HTR-8/SVneo (cell line): ENCODE measurements around the gene PERCC1.
"Not testable (repeated sequence)": the region's sequence is repeated elsewhere in the genome, so short reads cannot be mapped to it uniquely, and the experiment has no call there.

Experiments used
- DNase-seq: peaks from one replicate; pipeline ENCODE4 v3.0.0; 2011; ENCODE audit warnings: low spot score, mixed read lengths; ENCODE audit not compliant: insufficient read length
- FAIRE-seq: peaks from 2 replicates; lab custom pipeline; 2011; peaks lifted over from hg19 to GRCh38; lab: Jason Lieb, UNC

PERCC1 gene

DNA sequence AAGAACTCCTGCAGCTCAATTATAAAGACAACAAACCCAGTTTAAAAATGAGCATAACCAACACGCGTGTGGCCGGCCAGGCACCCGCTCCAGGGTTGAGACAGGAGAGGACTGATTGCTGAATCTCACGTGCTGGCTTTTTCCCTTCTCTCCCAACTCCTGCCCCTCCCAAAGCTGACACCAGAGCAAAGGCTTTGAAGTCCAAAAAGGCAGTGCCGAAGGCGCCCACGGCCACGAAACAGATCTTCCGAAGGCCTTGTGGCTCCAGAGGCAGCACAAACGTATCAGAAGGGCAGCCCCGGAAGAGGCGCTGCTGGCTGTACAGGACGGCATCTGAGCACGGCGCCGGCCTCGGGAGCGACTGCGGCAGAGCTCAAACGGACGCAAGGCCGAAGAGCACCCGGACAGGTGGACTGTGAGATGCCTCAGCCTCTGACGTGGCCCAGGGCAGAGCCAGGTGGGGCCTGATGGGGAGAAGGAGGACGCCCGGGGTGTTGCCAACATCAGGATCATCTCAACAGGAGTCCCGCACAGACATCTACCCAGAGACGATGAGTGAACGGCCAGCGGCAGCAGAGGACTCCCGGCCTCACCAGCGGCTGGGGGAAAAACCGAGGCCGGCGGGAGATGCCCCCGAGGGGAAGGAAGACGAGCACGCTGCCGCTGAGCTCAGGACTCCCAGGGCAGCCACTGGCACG, 33.5 kb downstream of the PERCC1 start:
- FAIRE-seq (no peak), DNase-seq (no peak)

DNA sequence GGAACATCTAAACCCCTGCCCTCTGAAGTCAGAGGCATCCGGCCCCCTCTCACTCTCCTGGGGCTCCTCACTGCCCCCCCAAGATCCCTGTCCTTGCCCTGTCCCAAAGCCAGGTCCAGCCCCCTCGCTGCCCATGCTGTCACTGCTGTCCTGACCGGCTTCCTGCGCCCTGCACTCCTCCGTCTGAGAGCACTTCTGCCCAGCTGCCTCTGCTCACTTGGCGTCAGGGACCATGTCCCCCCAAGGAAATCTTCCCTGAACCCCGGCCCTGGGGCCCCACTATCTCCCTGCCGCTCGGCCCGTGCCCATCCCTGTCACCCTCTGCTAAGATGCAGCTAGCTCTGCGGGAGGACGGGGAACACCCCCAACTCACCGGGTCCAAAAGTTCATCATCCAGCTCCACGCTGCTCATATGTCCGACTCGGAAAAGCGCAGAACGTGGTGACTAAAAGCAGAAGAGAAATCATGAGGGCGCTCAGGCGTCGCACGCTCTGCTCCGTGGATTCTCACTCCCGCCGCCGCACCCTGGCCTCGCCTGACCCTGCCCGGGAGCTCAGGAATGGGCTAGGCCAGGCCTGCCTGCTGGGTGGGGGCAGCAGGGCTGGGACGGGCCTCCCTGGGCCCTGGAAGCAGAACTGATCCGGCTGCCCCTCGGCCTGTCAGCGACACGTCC, 34.2 kb downstream of the PERCC1 start:
- FAIRE-seq, result no peak

DNA sequence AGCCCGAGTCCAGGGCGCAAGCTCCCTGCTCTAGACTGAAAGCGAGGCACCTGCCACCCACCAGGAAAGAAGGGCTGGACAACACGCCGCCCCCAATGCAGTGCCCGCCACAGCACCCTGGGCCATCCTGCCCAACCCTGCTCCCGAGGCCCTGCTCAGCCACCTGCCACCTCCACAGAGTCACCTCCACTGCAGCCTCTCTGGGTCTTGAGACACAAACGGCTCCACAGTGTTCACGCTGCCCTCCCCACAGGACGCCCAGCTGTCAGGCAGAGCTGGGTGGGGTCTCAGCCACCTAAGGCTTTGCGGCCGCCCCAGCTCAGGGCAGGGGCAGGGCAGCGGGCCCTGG, 34.7 kb downstream of the PERCC1 start:
- FAIRE-seq (no peak), DNase-seq (no peak)

More for the DNA sequence above, 34.2 kb downstream of the PERCC1 start:
- DNase-seq, result no peak

DNA sequence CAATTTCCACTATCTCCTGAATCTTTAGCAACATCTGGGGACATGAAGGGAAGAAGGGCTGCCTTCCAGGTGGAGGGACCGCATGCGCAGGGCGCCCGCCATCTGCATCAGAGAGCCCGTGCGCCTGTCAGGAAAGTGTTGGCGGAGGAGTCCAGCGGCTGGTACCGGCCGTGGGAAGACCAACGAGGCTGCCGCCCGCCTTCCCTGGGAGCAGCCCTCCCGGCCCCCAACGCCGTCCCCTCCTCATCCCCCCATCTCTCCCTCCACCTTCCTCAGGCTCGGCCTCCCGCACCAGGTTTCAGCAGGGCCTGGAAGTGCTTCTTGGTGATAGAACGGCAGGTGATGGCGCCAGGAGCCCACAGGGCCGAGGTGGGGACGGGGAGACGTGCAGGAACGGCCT, 35.2 kb downstream of the PERCC1 start:
- FAIRE-seq (no peak), DNase-seq (no peak)

DNA sequence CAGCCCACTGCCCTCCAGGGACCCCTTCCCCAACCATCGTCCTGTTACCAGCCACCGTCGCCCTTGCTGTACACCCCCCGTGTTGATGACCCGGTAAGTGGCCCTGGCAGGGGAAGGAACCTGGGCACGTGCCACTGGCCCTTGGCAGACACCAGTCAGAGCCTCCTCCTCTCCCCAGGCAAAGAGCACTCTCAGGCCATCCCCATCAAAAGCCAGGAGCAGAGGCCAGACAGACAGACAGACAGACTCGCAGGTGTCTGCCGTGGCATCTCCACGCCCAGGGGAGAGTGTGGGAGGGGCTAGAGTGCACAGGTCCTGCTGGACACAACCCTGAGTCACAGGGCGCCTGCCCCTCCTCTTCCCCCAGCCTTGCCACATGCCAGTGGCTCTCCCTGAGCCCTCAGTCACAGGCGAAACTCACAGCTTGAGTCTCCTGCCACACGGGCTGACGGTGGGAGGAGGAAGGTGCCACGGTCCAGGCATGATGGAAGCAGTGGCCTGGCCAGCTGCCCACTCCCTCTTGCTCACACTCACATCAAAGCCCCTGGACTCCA, 36.2 kb downstream of the PERCC1 start:
- no peak for DNase-seq
- FAIRE-seq, result no peak

DNA sequence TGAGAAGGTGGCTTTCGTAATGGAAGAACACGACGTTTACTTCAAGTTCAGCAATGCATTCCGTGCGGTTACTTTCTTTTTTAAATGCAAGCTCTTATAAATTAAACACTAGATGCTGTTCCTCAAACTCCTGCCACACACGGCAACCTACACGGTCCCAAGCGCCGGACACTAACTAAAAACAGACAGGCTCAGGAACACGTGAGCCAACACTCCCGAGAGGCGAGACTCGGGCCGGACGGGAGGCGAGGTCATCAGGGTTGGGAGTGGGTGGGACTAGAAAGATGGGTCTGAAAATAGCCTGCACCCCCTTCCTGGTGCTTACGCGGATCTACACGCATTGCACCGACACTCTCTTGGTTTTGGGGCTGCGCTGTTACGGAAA, 37.5 kb downstream of the PERCC1 start:
- no peak for DNase-seq
- FAIRE-seq, result no peak

DNA sequence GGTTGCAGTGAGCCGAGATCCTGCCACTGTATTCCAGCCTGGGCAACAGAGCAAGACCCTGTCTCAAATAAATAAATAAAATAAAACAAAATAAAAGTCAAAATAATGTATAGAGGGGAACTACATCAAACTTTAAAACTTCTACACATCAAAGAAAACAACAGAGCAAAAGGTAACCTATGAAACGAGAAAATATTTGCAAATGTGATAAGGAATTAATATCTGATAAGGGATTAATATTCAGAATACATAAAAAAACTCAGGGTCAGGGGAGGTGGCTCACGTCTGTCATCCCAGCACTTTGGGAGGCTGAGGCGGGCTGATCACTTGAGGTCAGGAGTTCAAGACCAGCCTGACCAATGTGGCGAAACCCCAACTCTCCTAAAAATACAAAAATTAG, 38.3 kb downstream of the PERCC1 start:
- not testable (repeated sequence) for FAIRE-seq, DNase-seq

DNA sequence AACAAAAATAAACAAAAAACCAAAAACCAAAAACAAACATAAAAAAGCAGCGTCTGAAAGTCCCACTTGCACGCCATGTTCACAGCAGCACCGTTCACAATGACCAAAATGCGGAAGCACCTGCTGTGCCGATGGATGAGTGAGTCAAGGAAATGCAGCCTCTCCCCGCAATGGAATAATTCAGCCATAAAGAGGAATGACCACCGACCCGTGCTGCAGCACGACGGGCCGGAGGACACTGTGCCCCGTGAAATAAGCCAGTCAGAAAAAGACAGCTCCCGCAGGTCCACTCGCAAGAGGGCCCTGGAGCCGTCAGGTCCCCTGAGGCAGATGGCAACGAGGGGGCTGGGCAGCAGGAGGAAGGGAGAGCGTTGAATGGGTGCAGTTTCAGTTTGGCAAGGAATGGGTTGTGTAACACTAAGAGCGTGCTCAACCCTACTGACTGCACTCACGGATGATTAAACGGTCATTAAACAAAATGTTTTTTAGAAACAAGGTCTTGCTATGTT, 38.9 kb downstream of the PERCC1 start:
- no peak for FAIRE-seq
- no peak for DNase-seq

DNA sequence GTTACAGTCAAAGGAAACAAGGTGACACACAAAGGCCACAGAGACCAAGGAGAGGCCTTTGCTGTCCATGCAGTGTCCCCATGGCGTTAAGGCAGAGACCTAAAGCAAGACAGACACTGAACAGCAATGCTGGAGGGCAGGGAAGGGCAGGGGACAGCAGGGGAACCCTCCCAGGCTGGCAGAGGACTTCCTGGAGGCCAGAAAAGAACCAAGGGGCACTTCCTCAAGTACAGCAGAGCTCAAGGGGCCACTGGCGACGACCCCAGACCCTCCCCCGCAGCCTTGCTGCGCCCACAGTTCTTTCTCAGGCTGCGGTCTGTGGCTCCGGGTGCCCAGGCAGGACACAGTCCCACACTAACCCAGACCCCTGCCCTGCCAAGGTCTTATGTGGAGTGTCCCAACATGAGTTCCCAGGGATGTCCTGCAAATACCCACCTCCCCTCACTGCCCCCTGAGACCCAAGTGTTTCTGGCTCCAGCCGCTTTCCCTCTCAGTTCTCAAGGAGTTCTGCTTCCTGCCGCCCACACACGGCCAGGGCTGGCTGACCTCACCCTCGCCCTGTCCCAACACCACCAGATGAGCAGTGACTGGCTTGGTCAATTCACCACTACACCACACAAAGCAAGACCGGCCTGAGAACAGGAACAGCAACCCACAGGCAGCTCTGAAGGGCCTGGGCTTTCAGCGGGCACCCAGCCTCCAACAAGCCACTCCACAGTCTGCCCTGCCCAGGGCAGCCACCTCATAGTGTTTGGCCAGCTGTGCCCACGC, 39.8 kb downstream of the PERCC1 start:
- peak; percentile 69 for FAIRE-seq

DNA sequence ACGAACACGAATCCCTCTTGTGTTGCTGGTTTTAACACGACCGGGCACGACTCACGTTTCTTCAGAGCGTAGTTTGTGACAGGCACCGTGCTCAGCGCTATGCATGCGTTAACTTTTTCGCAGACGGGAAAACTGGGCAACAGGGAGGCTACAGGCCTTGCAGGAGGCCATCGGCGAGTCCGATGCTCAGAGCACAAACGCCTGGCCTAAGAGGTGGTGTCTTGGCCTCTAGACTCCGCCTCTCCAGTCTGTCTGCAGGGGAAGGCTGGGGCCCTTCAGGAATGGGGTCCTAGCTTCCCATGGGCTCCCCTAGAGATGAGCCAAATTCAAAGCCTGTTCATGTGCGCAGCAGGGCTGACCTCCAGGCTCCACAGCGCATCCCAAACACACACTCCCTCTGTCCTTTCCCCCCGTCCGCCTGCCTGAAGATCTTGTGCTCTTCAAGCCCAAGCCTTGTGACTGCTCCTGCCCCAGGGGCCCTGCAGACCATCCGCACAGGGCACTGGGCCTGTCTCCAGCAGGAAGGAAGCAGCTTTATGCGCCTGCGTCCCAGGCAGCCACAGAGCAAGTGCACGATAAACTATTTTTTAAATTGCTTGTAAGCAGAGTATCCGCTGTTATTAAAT, 40.8 kb downstream of the PERCC1 start:
- DNase-seq, result no peak

More for the DNA sequence above, 39.8 kb downstream of the PERCC1 start:
- DNase-seq, result no peak

DNA sequence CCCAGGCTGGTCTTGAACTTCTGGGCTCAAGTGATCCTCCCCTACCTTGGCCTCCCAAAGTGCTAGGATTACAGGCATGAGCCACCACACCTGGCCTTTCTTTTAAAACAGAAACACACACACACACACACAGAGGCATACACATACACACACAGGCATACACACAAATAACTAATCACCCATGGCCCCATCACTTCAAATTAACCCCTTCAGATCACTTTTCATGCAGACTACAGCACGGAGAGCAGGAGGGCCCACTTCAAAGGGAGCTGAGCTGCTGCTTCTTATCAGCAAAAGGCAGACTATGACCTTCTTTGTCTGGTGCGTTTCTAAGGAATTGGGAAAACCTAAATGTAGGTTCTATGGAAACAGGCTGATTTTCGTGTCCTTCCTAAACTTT, 42.1 kb downstream of the PERCC1 start:
- DNase-seq, result no peak
- no peak for FAIRE-seq

More for the DNA sequence above, 40.8 kb downstream of the PERCC1 start:
- FAIRE-seq, result no peak

DNA sequence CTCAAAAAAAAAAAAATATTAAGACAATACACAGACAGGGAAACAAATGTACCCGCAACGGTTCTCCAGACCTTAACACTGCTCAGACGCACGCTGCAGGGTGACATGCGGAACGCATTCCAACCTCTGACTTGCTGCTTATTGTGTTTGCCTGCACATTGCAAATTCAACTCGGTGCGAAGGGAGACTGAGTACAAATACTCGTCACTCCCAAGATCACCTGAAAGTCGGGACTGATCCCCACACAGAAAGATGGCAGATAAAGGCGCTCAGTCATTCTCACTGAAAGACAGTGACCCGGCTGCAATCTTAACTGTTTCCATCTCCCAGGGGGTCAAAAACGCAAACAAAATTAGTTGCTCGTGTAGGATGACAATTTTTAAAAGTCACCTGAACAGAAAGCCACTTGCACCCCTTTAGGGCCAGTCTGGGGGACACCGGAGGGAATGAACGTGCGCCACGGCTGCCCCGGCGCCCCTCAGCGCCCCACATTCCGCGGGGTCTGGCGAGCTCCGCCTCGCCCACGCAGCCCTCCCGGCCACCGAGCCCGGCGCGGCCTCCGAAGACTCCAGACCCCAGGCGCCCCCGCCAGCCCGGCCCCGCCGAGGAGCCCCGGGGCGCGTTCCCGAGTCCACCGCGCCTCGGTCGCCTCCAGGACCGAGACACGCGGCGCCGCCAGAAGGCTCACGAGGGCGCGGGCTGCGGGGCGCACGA, 43.4 kb downstream of the PERCC1 start:
- DNase-seq (no peak), FAIRE-seq (no peak)

DNA sequence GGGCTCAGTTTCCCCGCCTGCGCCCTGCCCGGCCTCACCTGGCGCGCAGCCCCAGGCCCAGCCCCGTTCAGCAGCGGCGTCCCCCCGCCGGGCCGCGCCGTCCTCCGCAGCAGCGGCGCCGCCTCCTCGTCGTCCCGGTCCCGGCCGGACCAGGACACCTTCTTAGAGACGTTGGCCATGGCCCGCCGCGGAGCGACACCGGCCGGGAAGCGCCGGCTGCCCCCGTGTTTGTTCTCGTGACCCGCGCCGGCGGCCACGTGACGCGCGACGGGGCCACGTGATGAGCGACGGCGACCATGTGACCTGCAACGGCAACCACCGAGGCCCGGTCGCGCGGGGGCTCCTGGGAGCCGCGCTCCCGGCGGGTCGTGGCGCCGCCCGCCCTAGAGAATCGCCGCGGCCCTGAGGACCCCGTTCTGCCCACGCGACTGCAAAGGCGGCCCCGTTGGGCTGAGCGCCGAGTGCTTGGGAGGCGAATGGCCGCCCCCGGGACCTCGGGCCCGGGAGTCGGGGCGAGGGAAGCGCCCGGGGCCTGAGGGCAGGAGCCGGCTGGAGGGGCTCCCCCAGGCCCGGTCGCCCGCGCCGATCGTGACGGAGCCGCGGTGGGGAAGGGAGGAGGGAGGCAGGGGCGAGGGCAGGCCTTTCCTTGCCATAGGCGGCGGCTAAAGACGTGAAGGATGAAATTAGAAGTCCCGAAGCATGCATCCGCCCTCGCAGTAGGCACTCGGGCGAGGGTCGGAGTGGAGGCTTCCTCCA, 44.1 kb downstream of the PERCC1 start, which contains the start of gene CLCN7:
CLCN7 (minus strand) TSS at position 233 of the 756 bp plus-strand sequence; CDS start at position 179, 54 bp downstream.
- DNase-seq (peak; percentile 94), FAIRE-seq (peak; percentile 99)

DNA sequence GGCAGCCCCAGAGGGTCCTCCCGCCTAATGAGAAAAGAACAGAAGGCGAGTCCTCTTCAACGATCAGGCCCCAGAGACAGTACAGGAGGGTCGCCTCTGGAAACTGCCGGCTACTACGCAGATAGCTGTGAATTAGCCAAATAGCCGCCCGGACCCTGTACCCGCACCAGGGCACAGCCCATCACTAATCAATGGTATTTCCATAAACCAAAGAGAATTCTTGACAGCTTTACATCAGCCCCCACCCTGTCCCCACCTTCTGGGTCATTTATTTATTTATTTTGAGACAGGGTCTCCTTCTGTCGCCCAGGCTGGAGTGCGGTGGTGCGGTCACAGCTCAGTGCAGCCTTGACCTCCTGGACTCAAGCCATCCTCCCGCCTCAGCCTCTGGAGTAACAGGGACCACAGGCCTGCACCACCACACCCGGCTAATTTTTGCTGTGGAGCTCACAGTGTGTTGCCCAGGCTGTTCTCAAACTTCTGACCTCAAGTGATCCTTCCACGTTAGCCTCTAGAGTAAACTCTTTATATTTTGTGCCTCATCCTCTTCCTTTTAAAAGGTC, 44.8 kb downstream of the PERCC1 start:
- FAIRE-seq, result no peak
- no peak for DNase-seq

DNA sequence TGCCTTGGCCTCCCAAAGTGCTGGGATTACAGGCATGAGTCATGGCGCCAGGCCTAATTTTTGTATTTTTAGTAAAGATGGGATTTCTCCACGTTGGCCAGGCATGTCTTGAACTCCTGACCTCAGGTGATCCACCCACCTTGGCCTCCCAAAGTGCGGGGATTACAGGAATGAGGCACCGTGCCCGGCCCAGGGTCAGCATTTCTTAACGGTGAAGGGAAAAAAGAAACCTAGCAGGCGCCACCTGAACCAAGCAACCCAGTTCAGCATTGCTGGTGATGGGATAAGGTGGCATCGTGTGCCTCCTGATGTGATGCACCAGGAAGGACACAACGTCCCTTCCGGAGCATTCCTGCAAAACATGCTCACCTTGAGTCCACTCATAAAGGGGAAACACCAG, 46.2 kb downstream of the PERCC1 start:
- no peak for FAIRE-seq
- no peak for DNase-seq

DNA sequence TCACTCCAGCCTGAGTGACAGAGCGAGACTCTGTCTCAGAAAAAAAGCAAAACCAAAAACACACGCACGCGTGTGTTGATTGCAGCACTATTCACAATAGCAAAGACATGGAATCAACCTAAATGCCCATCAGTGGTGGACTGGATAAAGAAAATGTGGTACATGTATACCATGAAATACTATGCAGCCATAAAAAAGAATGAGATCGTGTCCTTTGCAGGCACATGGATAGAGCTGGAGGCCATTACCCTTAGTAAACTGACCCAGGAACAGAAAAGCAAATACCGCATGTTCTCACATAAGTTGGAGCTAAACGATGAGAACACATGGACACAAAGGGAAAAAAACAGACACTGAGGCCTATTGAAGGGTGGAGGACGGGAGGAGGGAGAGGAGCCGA, 48.1 kb downstream of the PERCC1 start:
- DNase-seq, FAIRE-seq: not testable (repeated sequence)

DNA sequence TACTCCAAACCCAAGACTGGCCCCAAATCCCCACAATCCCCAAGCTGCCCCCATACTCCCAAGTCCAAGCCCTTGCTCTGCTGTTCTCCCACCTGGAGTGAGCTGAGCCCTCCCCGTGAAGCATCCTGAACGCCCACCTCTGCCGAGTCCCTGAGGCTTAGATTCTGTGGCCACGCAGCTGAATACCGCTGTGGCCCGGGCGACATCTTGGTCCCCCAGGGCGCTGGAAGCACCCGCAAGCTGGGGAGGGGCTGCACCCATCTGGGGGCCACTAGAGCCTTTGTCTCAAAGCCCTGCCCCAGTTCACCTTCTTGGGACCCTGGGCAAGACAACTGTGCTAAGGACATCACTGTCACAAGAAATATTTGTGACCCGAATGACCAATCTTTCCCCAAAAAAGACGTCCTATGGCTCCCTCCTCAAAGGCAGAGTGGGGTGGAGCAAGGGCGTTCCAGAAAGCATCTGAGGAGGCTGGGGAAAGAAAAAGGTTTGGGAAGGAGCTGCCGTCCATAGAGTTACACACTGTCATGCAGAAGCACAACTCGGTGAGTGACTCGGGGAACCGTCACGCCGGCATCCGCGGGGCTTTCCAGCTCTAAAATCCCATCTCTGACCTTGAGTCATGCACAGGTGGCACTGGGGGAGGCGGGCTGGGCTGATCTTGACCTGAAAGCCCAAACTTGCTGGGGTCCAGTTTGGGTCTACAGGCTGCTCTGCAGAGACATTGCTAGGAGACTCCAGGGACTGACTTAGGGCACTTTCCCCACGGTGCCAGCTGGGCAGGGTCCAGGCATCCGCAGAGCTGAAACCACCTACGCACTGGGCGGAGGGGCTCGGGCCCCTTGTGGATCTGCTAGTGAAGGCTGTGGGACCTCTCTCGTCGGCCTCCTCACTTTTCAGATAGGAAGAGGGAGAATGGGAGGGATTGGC, 51.3 kb downstream of the PERCC1 start:
- FAIRE-seq (no peak), DNase-seq (no peak)
